ENCODE measurements around the gene ASXL3. TPM values are rescaled to one million over a fixed set of nuclear protein-coding genes. Genes with fewer than 3 reads are reported as not detected.

ASXL3 gene
- total and polyA plus RNA-seq, 2 donors from 2014 or later, result 0.71 to 10.4 TPM

- no peak for DNase-seq
- Histone ChIP-seq H3K27me3 (ENCODE audit: control insufficient read depth, insufficient read depth, low read length) (no peaks in the 10 kb centered on the region), H3K9ac (ENCODE audit: low read length in 3 of 3) (no peak overlapping the region), H3K27ac (ENCODE audit: low read depth in 2 of 2, low read length in 2 of 2) (no peak overlapping the region), H3K36me3 (ENCODE audit: control insufficient read depth in 2 of 3, insufficient read depth in 3 of 3, low read length in 3 of 3) (no peaks in the 10 kb centered on the region), H3K9me3 (ENCODE audit: control insufficient read depth in 2 of 3, insufficient read depth in 1 of 3, low read length in 3 of 3) (peaks cover 0 to 11% (median 0%) of the 10 kb centered on the region in 3 donors), H3K4me3 (ENCODE audit: low read length in 3 of 3) (no peak overlapping the region), H3K4me1 (ENCODE audit: control insufficient read depth in 2 of 3, insufficient read depth in 2 of 3, low read depth in 1 of 3, low read length in 3 of 3) (no peaks in the 10 kb centered on the region)
- intact Hi-C loops (cut with DNase I), result no loop called here
- FAIRE-seq, result no peak
- TF ChIP-seq CTCF (IDR thresholded peaks at IDR 0.05; ENCODE audit: borderline replicate concordance, extremely low read depth, insufficient read depth), result no peak
Measured at GRCh38 chr18:33567705-33568104, 10.3 kb upstream of the ASXL3 start.

GRCh38 chr18:33571998-33572787, 5.8 kb upstream of the ASXL3 start:
- no peak for FAIRE-seq
- DNase-seq, result no peak

GRCh38 chr18:33573193-33573592, 4.8 kb upstream of the ASXL3 start:
- no peak for FAIRE-seq

More at GRCh38 chr18:33571998-33572787, 5.8 kb upstream of the ASXL3 start:
- H3K27ac ChIP-seq (ENCODE audit: low read depth in 2 of 2, low read length in 2 of 2), result no peak overlapping the region
- no peak overlapping the region for H3K9ac ChIP-seq (ENCODE audit: low read length in 3 of 3)
- TF ChIP-seq CTCF (IDR thresholded peaks at IDR 0.05; ENCODE audit: borderline replicate concordance, extremely low read depth, insufficient read depth), result no peak
- H3K36me3 ChIP-seq (ENCODE audit: control insufficient read depth in 2 of 3, insufficient read depth in 3 of 3, low read length in 3 of 3), result no peaks in the 10 kb centered on the region
- peaks cover 0 to 6% (median 0%) of the 10 kb centered on the region in 3 donors for H3K9me3 ChIP-seq (ENCODE audit: control insufficient read depth in 2 of 3, insufficient read depth in 1 of 3, low read length in 3 of 3)
- H3K27me3 ChIP-seq (ENCODE audit: control insufficient read depth, insufficient read depth, low read length), result no peaks in the 10 kb centered on the region
- H3K4me1 ChIP-seq (ENCODE audit: control insufficient read depth in 2 of 3, insufficient read depth in 2 of 3, low read depth in 1 of 3, low read length in 3 of 3), result peaks cover 0 to 3% (median 2%) of the 10 kb centered on the region in 3 donors
- no peak overlapping the region for H3K4me3 ChIP-seq (ENCODE audit: low read length in 3 of 3)
- intact Hi-C loops (cut with DNase I), result no loop called here

More at GRCh38 chr18:33573193-33573592, 4.8 kb upstream of the ASXL3 start:
- intact Hi-C loops (cut with DNase I), result no loop called here
- Histone ChIP-seq H3K4me1 (ENCODE audit: control insufficient read depth in 2 of 3, insufficient read depth in 2 of 3, low read depth in 1 of 3, low read length in 3 of 3) (peaks cover 0 to 4% (median 3%) of the 10 kb centered on the region in 3 donors), H3K27ac (ENCODE audit: low read depth in 2 of 2, low read length in 2 of 2) (no peak overlapping the region), H3K27me3 (ENCODE audit: control insufficient read depth, insufficient read depth, low read length) (no peaks in the 10 kb centered on the region), H3K9ac (ENCODE audit: low read length in 3 of 3) (no peak overlapping the region), H3K4me3 (ENCODE audit: low read length in 3 of 3) (no peak overlapping the region), H3K9me3 (ENCODE audit: control insufficient read depth in 2 of 3, insufficient read depth in 1 of 3, low read length in 3 of 3) (no peaks in the 10 kb centered on the region), H3K36me3 (ENCODE audit: control insufficient read depth in 2 of 3, insufficient read depth in 3 of 3, low read length in 3 of 3) (no peaks in the 10 kb centered on the region)
- no peak for TF ChIP-seq CTCF (IDR thresholded peaks at IDR 0.05; ENCODE audit: borderline replicate concordance, extremely low read depth, insufficient read depth)
- DNase-seq, result no peak

Measured in kidney (tissue), 14 donors.